Activated CD4-positive, alpha-beta T cell treated with anti-CD3 and anti-CD28 coated beads for 4 hours (primary cell): ENCODE data around the gene SMIM30.

Source experiments
- DNase-seq, 2 donors: peaks; one replicate each; pipeline ENCODE4 v3.0.0-alpha.2; 2020

The SMIM30 gene

DNA sequence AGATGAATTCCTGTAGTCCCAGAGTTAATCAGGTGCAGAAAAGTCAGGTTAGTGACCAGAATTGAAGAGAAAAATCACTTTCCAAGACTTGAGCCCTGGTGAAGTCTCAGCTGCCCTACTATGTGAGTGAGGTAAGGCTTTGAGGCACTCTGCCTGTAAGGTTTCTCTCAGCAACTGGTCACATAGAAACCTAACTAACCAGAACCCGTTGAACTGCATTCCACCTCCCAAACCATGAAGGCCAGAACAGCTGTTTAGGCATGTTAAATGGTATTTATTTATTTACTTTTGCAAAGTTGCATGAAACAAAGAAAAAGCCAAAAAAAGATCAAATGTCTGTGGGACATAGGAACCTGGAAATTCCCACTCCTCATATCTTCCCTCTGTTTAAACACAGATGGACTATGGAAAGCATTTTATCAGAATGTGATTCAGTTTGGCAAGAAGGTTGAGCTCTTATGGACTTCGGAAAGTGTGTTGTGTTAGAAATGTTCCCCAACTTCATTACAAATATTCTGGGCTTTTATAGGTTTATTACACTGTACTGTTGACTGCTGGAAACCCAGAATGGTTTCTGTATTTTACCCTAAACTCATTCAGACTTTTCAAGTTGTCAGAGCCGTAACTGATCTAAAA lies 19.0 kb downstream of the SMIM30 start:
- DNase-seq = no peak

GRCh38 chr7:113094517-113095249 lies 23.7 kb downstream of the SMIM30 start:
- DNase-seq = no peak

- no peak for DNase-seq
These were observed 24.8 kb downstream of the SMIM30 start for GRCh38 chr7:113093561-113093960.

DNA sequence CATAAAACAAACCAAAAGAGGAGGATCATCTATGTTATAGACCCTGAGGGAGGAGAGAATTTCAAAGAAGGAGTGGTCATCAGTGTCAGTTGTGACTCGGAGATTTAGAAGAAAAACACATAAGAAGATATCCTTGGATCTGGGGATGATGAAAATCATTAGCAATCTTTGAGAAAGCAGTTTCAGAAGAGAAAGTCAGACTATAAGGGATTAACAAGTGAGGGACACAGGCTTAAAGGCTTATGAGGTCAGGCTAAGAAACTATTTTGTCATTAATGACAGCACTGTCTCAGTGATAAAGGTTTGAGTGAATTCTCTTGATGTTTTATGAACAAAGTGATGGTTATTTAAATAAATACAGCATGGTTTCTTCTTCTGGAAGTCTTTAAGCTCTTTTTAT lies 25.6 kb downstream of the SMIM30 start:
- DNase-seq = no peak

GRCh38 chr7:113087071-113087998 lies 31.0 kb downstream of the SMIM30 start:
- DNase-seq = no peak

- peak in 1 of 2 donors; percentile 0 for DNase-seq
These were observed 31.9 kb downstream of the SMIM30 start, which contains the start of gene GPR85 for GRCh38 chr7:113086431-113086888. GPR85 (minus strand) TSS chr7:113086827; CDS start chr7:113084721, 2,106 bp downstream.

GRCh38 chr7:113085781-113086390 lies 32.5 kb downstream of the SMIM30 start:
- DNase-seq = no peak

DNA sequence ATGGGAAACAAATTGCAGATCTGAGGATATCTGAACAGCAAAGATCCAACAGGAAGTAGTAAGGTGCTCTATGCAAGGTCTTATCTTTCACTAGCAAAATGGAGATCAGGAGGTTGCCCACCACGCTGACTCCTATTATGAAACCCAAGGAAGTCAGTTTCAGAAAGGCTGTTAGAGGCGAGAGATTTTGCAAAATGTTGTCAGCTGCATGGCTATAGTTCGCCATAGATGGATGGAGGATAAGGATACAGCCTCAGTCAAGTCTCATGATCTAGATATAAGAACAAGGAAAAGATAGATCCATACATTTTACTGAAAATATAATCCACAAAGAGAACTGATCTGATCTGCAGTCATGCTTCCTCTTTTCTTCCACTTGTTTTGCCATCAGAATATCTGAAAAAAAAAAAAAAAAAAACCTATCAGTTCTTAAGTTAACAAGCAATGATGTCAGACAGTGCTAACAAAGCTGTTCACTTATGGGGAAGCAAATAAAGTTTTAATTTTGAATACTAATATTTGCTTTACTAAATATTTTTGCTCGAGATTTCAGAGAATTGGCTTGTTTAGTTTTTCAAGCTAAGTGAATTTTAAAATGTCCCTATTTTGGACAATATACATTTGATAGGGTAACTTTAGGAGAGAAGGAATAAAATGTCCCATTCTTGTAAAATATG lies 33.7 kb downstream of the SMIM30 start:
- DNase-seq = no peak

- DNase-seq = no peak
These were observed 34.4 kb downstream of the SMIM30 start for GRCh38 chr7:113083816-113084495.

DNA sequence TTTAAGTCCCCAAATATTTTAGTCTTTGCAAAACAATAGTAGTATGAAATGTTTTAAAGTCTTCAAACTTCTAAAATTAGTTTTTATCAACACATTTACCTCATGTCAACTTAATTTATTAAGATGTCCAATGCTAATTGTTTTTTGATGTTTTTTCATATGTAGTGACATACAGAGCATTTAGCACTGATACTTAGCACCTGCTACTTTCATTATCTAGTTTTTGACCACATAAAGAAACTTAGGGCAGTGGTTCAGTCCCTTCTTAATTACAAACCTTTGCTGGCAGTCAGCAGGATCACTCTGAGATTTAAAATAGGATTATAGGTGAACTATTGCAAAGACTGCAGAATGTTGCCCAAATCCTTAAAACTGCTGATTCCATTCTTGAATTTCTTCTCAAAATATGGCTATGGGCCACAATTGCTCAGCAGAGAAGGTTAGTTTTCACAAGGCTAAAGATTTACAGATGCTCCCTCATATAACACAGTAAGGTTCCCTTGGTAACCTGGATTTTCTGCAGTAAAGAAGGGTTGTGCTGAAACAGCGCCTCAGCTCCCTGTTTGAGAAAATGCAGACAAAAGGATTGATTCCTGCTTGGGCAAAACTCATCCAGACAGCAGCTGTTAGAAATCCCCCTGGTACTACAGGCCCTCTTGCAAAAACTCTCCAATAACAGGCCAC lies 35.1 kb downstream of the SMIM30 start:
- no peak for DNase-seq

GRCh38 chr7:113078331-113078730 lies 40.0 kb downstream of the SMIM30 start:
- no peak for DNase-seq

DNA sequence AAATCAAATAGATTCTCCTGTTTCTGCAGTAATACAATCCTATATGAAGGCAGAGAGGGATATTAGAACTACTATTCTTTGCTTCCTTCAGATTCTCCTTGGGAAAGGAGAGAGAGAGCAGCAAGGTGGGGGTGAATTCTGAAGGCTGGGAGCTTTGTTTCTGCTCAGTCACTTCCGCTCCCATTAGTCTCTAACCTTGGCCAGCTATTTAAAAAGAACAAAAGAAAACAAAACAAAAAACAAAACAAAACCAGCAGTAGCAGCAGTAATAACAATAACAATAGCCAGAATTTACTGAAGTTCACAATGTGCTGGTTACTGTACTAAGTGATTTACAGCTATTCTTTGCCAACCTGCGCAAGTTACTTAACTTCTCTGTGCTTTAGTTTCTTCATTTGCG lies 41.7 kb downstream of the SMIM30 start:
- DNase-seq = no peak

- no peak for DNase-seq
These were observed 46.9 kb downstream of the SMIM30 start for GRCh38 chr7:113071465-113071864.
